ENCODE measurements around the gene ALPK1.

GRCh38 chr4:112485930-112486329, 188.8 kb downstream of the ALPK1 start:
- TF ChIP-seq POLR2A (IDR thresholded peaks at IDR 0.05; ENCODE audit: low read depth) (no peak), CTCF (IDR thresholded peaks at IDR 0.05) (no peak), POLR2AphosphoS5 (IDR thresholded peaks at IDR 0.05) (no peak)

Data from esophagus muscularis mucosa (tissue), 3 donors.